IPS DF 6.9 (cell line): ENCODE measurements around the gene PTBP3.

Experiments
- DNase-seq: peaks from one replicate; pipeline ENCODE4 v3.0.0-alpha.2; 2013; ENCODE audit warnings: low read depth, low spot score
- H3K27ac ChIP-seq: one replicate; pipeline ENCODE4 v1.5.1; 2013; ENCODE audit warnings: low read length, control low read depth
- H3K27me3 ChIP-seq: 2 replicates; pipeline ENCODE4 v1.6.1; 2013; ENCODE audit warnings: mild to moderate bottlenecking, low read length; ENCODE audit not compliant: control insufficient read depth, insufficient read depth
- H3K36me3 ChIP-seq: 2 replicates; pipeline ENCODE4 v1.6.1; 2013; ENCODE audit warnings: low read length; ENCODE audit not compliant: control insufficient read depth, insufficient read depth
- H3K4me1 ChIP-seq: 2 replicates; pipeline ENCODE4 v1.6.1; 2013; ENCODE audit warnings: low read length; ENCODE audit not compliant: control insufficient read depth, insufficient read depth
- H3K4me3 ChIP-seq: 2 replicates; pipeline ENCODE4 v1.5.1; 2013; ENCODE audit warnings: mild to moderate bottlenecking, low read length
- H3K9me3 ChIP-seq: 2 replicates; pipeline ENCODE4 v1.6.1; 2013; ENCODE audit warnings: low read length, inconsistent platforms; ENCODE audit not compliant: control insufficient read depth, insufficient read depth
- WGBS: extraction: QIAGEN DNeasy Blood & Tissue Kit; methylation state at CpG from one replicate; pipeline ENCODE4 v1.1.7; 2013; ENCODE audit warnings: mixed read lengths, missing lambda C conversion rate; ENCODE audit not compliant: insufficient read length, insufficient coverage; 5-methylcytosine and 5-hydroxymethylcytosine counted together

Gene PTBP3

GRCh38 chr9:112247090-112247489 is 86.3 kb downstream of the PTBP3 start:
- no peaks in the 10 kb centered on the region; the same call in 1 of the 2 replicates for H3K36me3 ChIP-seq
- no peaks in the 10 kb centered on the region for H3K9me3 ChIP-seq
- H3K4me3 ChIP-seq: no peak overlapping the region
- no peaks in the 10 kb centered on the region for H3K4me1 ChIP-seq
- H3K27me3 ChIP-seq: no peaks in the 10 kb centered on the region
- DNase-seq: no peak
- WGBS: no CpG with 5 or more reads among the region's 3 CpGs
- H3K27ac ChIP-seq: no peak overlapping the region

GRCh38 chr9:112245126-112245525 is 88.3 kb downstream of the PTBP3 start:
- Histone ChIP-seq H3K36me3 (no peaks in the 10 kb centered on the region), H3K27me3 (no peaks in the 10 kb centered on the region), H3K27ac (no peak overlapping the region), H3K4me1 (no peaks in the 10 kb centered on the region), H3K4me3 (no peak overlapping the region), H3K9me3 (no peaks in the 10 kb centered on the region)
- DNase-seq: no peak
- whole genome bisulfite sequencing: no CpG with 5 or more reads among the region's 5 CpGs

- H3K36me3 ChIP-seq: no peaks in the 10 kb centered on the region
- no peak overlapping the region for H3K27ac ChIP-seq
- WGBS: no CpG with 5 or more reads among the region's 6 CpGs
- no peaks in the 10 kb centered on the region for H3K4me1 ChIP-seq
- no peak for DNase-seq
- no peaks in the 10 kb centered on the region for H3K9me3 ChIP-seq
- no peaks in the 10 kb centered on the region for H3K27me3 ChIP-seq
- H3K4me3 ChIP-seq: no peak overlapping the region
Measured at GRCh38 chr9:112242147-112242804, 91.1 kb downstream of the PTBP3 start.

GRCh38 chr9:112241491-112241890 is 91.9 kb downstream of the PTBP3 start:
- no peaks in the 10 kb centered on the region for H3K4me1 ChIP-seq
- WGBS: no CpG with 5 or more reads among the region's 2 CpGs
- no peak overlapping the region for H3K4me3 ChIP-seq
- no peak for DNase-seq
- no peaks in the 10 kb centered on the region for H3K27me3 ChIP-seq
- H3K36me3 ChIP-seq: no peaks in the 10 kb centered on the region
- H3K27ac ChIP-seq: no peak overlapping the region
- no peaks in the 10 kb centered on the region for H3K9me3 ChIP-seq

DNA sequence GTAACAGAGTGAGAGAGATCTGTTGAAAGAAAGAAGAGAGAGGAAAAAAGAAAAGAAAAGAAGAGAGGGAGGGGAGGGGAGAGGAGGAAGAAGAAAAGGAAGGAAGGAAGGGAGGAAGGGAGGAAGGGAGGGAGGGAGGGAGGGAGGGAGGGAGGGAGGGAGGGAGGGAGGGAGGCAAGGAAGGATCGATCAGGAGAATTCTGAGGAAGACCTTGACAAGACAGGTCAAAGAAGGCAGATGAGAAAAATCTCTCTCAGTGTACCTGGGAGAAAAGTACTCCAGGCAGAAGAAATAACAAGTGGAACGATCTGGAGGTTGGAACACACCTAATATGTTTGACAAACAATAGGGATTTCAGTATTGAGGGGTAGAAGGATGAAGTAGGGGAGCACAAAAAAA is 93.7 kb downstream of the PTBP3 start:
- no peak overlapping the region for H3K27ac ChIP-seq
- no peak overlapping the region for H3K4me3 ChIP-seq
- H3K27me3 ChIP-seq: no peaks in the 10 kb centered on the region
- DNase-seq: no peak
- WGBS: no CpG with 5 or more reads among the region's 2 CpGs
- no peaks in the 10 kb centered on the region for H3K36me3 ChIP-seq
- no peaks in the 10 kb centered on the region for H3K9me3 ChIP-seq
- no peaks in the 10 kb centered on the region for H3K4me1 ChIP-seq

GRCh38 chr9:112239284-112239683 is 94.1 kb downstream of the PTBP3 start:
- H3K4me1 ChIP-seq: no peaks in the 10 kb centered on the region
- H3K36me3 ChIP-seq: no peaks in the 10 kb centered on the region
- H3K27ac ChIP-seq: no peak overlapping the region
- WGBS: no CpG with 5 or more reads among the region's 3 CpGs
- H3K27me3 ChIP-seq: no peaks in the 10 kb centered on the region
- no peak for DNase-seq
- no peaks in the 10 kb centered on the region for H3K9me3 ChIP-seq
- no peak overlapping the region for H3K4me3 ChIP-seq

DNA sequence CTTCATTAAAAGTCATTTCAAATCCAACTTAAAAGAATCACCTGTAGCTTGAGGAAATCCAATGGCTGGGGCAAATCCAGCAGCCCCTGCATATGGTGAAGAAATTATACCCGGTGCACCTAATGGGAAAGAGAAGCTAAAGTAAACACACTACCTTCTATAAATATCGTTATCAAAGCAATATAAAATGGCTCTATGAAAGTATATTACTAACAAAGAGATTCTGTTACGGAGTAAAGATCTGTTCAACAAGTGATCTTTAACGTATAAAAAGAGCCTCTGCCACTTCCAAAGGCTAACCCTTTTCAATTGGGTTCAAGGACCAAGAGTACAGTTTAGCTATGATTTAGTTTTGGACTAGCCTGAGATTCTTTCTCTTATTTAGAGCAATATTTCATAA is 98.6 kb downstream of the PTBP3 start:
- Histone ChIP-seq H3K4me3 (no peak overlapping the region), H3K36me3 (no peaks in the 10 kb centered on the region), H3K4me1 (no peaks in the 10 kb centered on the region), H3K9me3 (no peaks in the 10 kb centered on the region), H3K27me3 (no peaks in the 10 kb centered on the region), H3K27ac (no peak overlapping the region)
- no peak for DNase-seq
- no CpG with 5 or more reads among the region's 4 CpGs for WGBS

GRCh38 chr9:112233769-112234168 is 99.7 kb downstream of the PTBP3 start:
- H3K9me3 ChIP-seq: no peaks in the 10 kb centered on the region
- H3K27ac ChIP-seq: no peak overlapping the region
- no peaks in the 10 kb centered on the region for H3K4me1 ChIP-seq
- H3K36me3 ChIP-seq: no peaks in the 10 kb centered on the region
- WGBS: no CpG with 5 or more reads among the region's 1 CpG
- DNase-seq: no peak
- H3K27me3 ChIP-seq: no peaks in the 10 kb centered on the region
- no peak overlapping the region for H3K4me3 ChIP-seq

- H3K27me3 ChIP-seq: no peaks in the 10 kb centered on the region
Measured at GRCh38 chr9:112232233-112232632, 101.2 kb downstream of the PTBP3 start.

GRCh38 chr9:112226091-112226490 is 107.3 kb downstream of the PTBP3 start:
- no peak overlapping the region for H3K4me3 ChIP-seq
- no peaks in the 10 kb centered on the region for H3K9me3 ChIP-seq
- no CpG with 5 or more reads among the region's 3 CpGs for WGBS
- no peaks in the 10 kb centered on the region for H3K4me1 ChIP-seq
- H3K36me3 ChIP-seq: no peaks in the 10 kb centered on the region
- no peak for DNase-seq
- no peaks in the 10 kb centered on the region for H3K27me3 ChIP-seq
- no peak overlapping the region for H3K27ac ChIP-seq

More at GRCh38 chr9:112232233-112232632, 101.2 kb downstream of the PTBP3 start:
- DNase-seq: no peak
- no peaks in the 10 kb centered on the region for H3K9me3 ChIP-seq
- H3K4me1 ChIP-seq: no peaks in the 10 kb centered on the region
- H3K36me3 ChIP-seq: no peaks in the 10 kb centered on the region
- no peak overlapping the region for H3K4me3 ChIP-seq
- WGBS: no CpG with 5 or more reads among the region's 1 CpG
- H3K27ac ChIP-seq: no peak overlapping the region
